ENCODE results near the gene MN1. TPM values are rescaled to one million over a fixed set of nuclear protein-coding genes. Genes with fewer than 3 reads are reported as not detected.
A peak's percentile ranks its signal among the peaks of the same experiment; 100 is the strongest.

Gene MN1
- total and polyA plus RNA-seq, 2 of the 8 experiments (the other 6 are each of a cell fraction or from before 2014, with no cell fraction given), result 3.1 to 4.9 TPM

DNA sequence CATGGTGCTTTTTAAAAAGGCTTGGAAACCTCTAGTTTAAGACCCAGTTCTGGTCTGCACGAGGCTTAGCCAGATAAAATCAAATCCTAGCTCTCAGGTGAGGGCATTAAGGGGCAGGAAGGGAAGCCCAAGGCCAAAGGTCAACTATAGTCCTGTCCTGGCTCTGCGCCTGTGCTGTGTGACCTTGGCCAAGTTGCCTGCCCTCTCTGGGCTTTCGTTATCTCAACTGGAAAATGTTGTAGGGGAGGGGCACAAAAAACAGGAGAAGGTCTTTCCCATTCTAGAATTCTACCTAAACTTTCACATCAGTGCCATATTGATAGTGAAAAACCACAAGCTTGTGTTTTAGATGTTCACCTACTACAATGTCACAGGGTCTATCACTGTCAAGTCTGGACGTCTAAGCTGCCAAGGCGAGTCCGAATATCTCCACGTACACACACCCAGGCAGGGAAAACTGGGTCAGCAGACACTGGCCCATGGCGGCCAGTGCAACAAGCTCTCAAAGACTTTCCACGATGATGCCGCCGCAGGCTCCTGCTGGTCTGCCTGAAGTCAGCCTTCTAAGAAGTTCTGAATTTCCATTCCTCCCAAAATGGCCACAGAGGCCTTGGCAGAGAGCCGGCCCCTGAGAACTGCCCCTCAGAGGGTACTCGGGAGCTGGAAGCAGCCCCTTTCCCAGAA lies 18.0 kb downstream of the MN1 start:
- Histone ChIP-seq H2BK120ac (replicated peaks; ENCODE audit: low read depth, low read length) (no peak overlapping the region), H3K4ac (replicated peaks; ENCODE audit: insufficient read length, low read depth, low read length) (no peak overlapping the region), H2AK5ac (ENCODE audit: low read depth, low read length) (no peak overlapping the region), H3K23me2 (ENCODE audit: low read depth, low read length) (no peaks in the 10 kb centered on the region), H4K91ac (replicated peaks; ENCODE audit: insufficient read length, low read length) (no peak overlapping the region), H3K27me3 (replicated peaks in 1 of 4; ENCODE audit: control insufficient read depth in 3 of 4, extremely low read depth in 1 of 4, insufficient read depth in 3 of 4, low read length in 3 of 4) (peaks cover 0 to 4% (median under 1%) of the 10 kb centered on the region in 4 experiments; a peak in 2 of 7 replicates), H4K20me1 (replicated peaks in 1 of 2; ENCODE audit: control insufficient read depth in 1 of 2, insufficient read depth in 2 of 2, low read length in 2 of 2) (peaks cover 0 to 2% of the 10 kb centered on the region in 2 experiments), H3K4me3 (ENCODE audit: extremely low read depth in 1 of 4, insufficient read depth in 2 of 4, low read depth in 3 of 4, low read length in 4 of 4) (no peak overlapping the region), H2BK5ac (ENCODE audit: low read depth, low read length) (no peak overlapping the region), H3K79me1 (ENCODE audit: low read depth, low read length) (0 out of 2 replicates have a peak, but pooled peaks cover 6% of the 10 kb centered on the region), H3K27ac (ENCODE audit: low read depth, low read length) (no peak overlapping the region), H3K4me2 (ENCODE audit: insufficient read depth in 1 of 2, low read depth in 2 of 2, low read length in 2 of 2) (no peak overlapping the region), H3K9me3 (ENCODE audit: insufficient read depth in 2 of 2, low read depth in 1 of 2, low read length in 1 of 2) (no peaks in the 10 kb centered on the region), H4K5ac (ENCODE audit: insufficient read length, low read depth, low read length) (no peak overlapping the region), H2BK12ac (ENCODE audit: low read depth, low read length) (no peak overlapping the region), H4K8ac (ENCODE audit: extremely low read depth, insufficient read depth, low read length) (no peak overlapping the region), H3K79me2 (ENCODE audit: control insufficient read depth in 1 of 2, insufficient read depth in 2 of 2, low read length in 2 of 2) (no peaks in the 10 kb centered on the region), H3K9ac (replicated peaks in 1 of 4; ENCODE audit: extremely low read depth in 1 of 4, low read depth in 3 of 4, low read length in 3 of 4) (no peak overlapping the region), H3K18ac (ENCODE audit: extremely low read depth, low read length) (no peak overlapping the region), H3K56ac (replicated peaks; ENCODE audit: insufficient read length, low read depth, low read length) (no peak overlapping the region), H2BK15ac (ENCODE audit: low read length) (0 out of 2 replicates have a peak overlapping the region, but pooled peaks have one; percentile 11), H3K4me1 (replicated peaks in 1 of 4; ENCODE audit: control insufficient read depth in 3 of 4, insufficient read depth in 4 of 4, low read length in 3 of 4) (peaks cover 16 to 30% (median 22%) of the 10 kb centered on the region in 4 experiments), H2BK20ac (ENCODE audit: low read length) (no peak overlapping the region), H3K36me3 (ENCODE audit: control insufficient read depth in 2 of 4, insufficient read depth in 4 of 4, low read length in 3 of 4) (no peaks in the 10 kb centered on the region), H3K14ac (ENCODE audit: insufficient read length) (no peak overlapping the region), H2AFZ (ENCODE audit: low read length) (no peak overlapping the region), H3K23ac (ENCODE audit: insufficient read length) (no peak overlapping the region)
- WGBS, 2 experiments (ENCODE audit: extremely low coverage in 1 of 2, insufficient coverage in 1 of 2, insufficient read length in 1 of 2, insufficient replicate concordance in 2 of 2, low coverage in 1 of 2, low lambda C conversion rate in 2 of 2, missing lambda C conversion rate in 1 of 2), result 88% methylated on average over 13 of the region's 13 CpGs; no CpG with 5 or more reads in 1 of the 2 experiments
- TF ChIP-seq CHD1 (IDR thresholded peaks at IDR 0.05; ENCODE audit: low read depth, low read length) (no peak), RNF2 (IDR thresholded peaks at IDR 0.05; ENCODE audit: borderline replicate concordance, low read depth, low read length, missing control alignments, poor library complexity, severe bottlenecking) (no peak), KDM1A (IDR thresholded peaks at IDR 0.05; ENCODE audit: borderline replicate concordance, low read length) (peak; percentile 98), HDAC2 (IDR thresholded peaks at IDR 0.05; ENCODE audit: borderline replicate concordance in 1 of 2, low read depth in 2 of 2, low read length in 2 of 2) (peak in 1 of 2 experiments; percentile 88; a peak in 1 of 4 replicates), MAFK (IDR thresholded peaks at IDR 0.05; ENCODE audit: low read depth, low read length) (no peak)
- POLR2A ChIA-PET (ENCODE audit: partially characterized antibody), result interaction anchor here (1.1 kb wide), 1 partner anchor 71 kb away, joined by 4 read pairs; no protein-coding TSS in a partner anchor
- CTCF ChIA-PET (ENCODE audit: partially characterized antibody), result interaction anchor here (1.2 to 1.5 kb wide), 3 partner anchors 20 to 156 kb away, joined by 3 read pairs; no protein-coding TSS in a partner anchor
- FAIRE-seq, result no peak
- no peak for DNase-seq (ENCODE audit: low read depth in 1 of 2, low spot score in 2 of 2)
